AG20443 (cell line): ENCODE measurements around the gene MORC1.

ENCODE experiments used
- DNase-seq: peaks from one replicate; pipeline ENCODE4 v3.0.0; 2012; ENCODE audit warnings: low spot score, mixed read lengths

MORC1 gene

GRCh38 chr3:109033000-109033660 is 84.8 kb downstream of the MORC1 start:
- no peak for DNase-seq

- no peak for DNase-seq
Measured at GRCh38 chr3:109028753-109029152, 89.2 kb downstream of the MORC1 start.

DNA sequence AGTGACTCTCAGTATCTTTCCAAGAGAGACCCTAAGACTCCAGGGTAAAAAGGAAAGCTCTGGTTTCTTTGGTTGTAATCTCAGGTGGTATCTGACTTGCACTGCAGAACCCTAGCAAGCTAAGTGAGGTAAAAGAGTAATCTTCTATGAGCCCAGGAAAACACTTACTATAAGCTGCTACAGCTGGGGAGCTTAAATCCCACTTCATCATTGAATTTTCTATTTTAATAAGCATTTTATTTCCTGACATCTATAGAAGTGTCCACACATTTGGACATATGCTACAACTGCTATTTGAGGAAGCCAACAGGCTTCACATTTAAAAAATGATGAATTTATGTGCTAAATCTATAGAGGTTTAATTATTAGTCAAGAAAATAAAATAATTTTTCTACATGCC is 91.1 kb downstream of the MORC1 start:
- no peak for DNase-seq

DNA sequence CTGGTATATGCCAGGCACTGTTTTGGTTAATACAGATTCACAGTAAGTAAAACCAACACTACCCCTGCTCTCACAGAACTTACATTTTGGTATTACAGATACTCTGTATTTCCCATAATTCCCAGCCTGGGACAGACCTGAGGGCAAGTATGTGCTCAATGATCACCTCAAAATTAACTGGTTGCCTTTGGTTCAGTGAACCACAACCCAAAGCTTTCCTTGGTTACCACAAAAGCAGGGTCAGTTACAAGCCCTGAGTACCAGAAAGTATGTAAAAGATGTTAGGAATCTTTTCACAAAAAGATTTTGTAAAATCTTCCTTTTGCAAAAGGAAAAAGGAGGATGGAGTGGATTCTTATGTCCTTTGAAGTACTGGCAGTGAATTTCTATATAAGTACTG is 92.0 kb downstream of the MORC1 start:
- DNase-seq, result no peak

GRCh38 chr3:109023656-109024254 is 94.2 kb downstream of the MORC1 start:
- DNase-seq, result peak; percentile 36

GRCh38 chr3:109023167-109023566 is 94.8 kb downstream of the MORC1 start:
- no peak for DNase-seq

DNA sequence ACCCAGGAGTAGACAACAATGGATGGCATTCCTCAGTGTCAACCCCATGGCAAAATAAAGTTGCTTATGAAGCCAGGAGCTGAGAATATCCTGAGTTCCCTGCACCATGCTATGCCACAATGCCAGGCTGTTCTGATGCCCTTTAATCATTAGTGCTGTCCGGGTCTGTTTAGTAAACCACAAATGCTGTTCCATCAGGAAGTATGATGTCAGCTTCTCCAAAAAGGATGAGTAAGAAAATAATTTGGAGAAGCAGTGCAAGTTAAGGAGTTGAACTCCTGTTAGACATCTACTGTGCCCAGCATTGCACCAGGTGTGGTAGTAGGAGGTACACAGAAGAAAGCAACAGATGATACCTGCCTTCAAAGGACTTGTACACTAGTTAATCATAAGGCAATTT is 96.4 kb downstream of the MORC1 start:
- no peak for DNase-seq

GRCh38 chr3:109018828-109019227 is 99.1 kb downstream of the MORC1 start:
- DNase-seq, result peak; percentile 8

DNA sequence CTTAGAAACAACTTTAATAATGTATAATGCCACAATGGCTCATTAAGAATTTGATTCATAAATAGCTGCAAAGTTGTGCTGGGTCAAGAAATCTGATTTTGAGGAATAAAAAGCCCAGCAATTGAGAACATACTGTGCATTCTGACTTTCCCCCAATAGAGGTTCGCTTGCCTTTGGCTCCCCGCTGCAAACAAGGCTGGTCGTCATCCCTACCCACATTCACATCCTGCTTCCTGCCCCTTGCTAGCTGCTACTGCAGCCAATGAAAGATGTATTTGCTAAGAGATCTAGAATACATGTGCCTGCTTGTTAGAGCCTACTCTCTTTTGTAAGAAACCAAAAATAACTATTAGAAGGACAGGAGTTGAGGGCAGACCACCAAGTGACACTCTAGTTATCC is 112.5 kb downstream of the MORC1 start:
- DNase-seq, result no peak

DNA sequence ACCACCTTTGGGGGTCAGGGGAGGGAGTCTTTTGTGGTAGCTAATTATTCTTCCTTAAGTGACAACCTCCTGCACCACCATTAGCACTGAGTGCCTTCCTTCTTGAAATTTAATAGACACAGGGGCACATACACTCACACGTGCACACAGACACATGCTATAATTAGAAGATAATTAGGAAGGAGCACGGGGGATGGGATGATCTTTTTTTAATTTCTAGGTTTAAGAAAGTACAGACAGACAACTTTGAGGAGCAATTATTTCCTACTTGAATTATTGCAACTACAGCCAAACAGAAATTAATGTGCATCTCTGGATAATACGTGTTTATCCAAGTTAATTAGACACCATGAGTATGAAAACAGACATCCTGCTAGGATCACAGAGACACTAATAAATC is 119.5 kb downstream of the MORC1 start:
- DNase-seq, result no peak

DNA sequence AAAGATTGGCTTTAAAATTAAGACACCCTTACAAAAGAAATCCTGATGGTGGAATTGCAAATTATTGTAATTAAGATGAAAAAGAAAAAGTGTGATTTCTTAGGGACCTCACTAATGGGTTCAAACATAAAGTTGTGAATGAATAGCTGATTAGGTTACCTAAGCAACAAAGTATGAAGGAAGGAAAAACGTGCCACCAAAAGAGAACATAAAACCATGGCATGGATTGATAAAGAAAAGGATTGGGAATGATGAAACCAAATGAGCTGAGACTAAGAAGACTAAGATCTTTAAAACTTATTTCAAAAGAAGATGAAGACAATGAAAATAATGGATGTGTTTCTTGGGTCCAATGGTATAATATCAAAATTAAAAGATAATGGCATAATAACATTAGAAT is 132.1 kb downstream of the MORC1 start:
- DNase-seq, result no peak

GRCh38 chr3:108983051-108983450 is 134.9 kb downstream of the MORC1 start:
- no peak for DNase-seq

DNA sequence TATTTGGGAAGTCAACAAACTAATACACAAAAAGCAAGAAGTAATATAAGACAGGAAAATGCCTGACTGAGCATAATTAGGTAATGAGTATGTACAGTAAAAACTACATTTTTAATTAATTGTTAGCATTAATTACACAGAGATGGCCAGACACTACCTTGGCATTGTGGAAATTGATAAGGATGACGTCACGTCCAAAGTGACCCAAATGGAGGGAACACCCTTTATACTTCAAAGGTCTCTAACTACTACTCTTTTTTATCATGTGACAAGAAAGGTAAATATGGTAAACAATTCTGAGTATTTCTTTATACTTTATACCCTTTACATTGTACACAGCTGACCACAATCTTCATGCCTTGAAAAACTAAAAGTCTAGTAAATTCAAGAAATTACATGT is 141.9 kb downstream of the MORC1 start:
- DNase-seq, result no peak

- no peak for DNase-seq
Measured at GRCh38 chr3:108973019-108973418, 144.9 kb downstream of the MORC1 start.

GRCh38 chr3:108972482-108972881 is 145.5 kb downstream of the MORC1 start:
- DNase-seq, result no peak

DNA sequence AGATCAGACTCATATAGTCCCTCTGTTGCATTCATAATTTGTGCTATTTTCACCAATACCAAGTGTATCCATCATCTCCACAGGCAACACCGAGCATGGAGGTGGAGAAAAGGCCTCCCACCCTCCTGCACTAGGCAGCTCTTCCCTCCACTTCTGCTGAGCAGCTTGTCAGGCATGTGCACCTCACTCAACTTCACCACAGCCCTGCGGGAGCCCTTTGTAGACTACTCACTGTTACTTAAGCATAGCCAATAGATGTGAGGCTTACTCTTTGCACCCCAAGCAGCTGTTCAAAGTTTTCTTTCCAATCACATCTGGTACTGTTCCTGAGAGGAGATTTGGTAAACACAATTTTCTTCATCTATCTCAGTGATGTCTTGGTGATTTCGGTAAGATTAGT is 147.4 kb downstream of the MORC1 start:
- no peak for DNase-seq

GRCh38 chr3:108966773-108967172 is 151.2 kb downstream of the MORC1 start:
- DNase-seq, result no peak

- DNase-seq, result no peak
Measured at GRCh38 chr3:108959017-108959416, 158.9 kb downstream of the MORC1 start.

GRCh38 chr3:108953700-108954099 is 164.2 kb downstream of the MORC1 start, which contains the start of gene GUCA1C:
GUCA1C (minus strand) TSS chr3:108953879; CDS start chr3:108953762, 117 bp downstream.
- no peak for DNase-seq

DNA sequence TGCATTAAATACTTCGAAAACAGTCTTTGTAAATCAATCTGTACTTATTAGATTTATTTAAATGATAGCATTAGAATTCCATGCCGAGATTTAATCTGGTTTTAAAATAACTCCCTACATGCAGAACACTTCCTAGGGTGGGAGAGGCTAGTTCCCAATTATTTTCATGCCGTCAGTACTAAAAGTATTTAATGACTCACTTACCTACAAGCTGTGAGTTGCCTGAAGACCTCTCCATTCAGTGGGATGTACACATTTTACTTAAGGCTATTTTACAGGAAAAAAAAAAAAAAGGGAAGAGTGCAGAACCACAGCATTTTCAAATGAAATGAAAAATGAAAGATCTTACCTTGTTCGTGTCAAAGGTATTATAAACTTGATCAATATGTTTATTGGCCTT is 164.7 kb downstream of the MORC1 start:
- no peak for DNase-seq

GRCh38 chr3:108951820-108952501 is 166.0 kb downstream of the MORC1 start:
- no peak for DNase-seq

GRCh38 chr3:108947855-108948254 is 170.1 kb downstream of the MORC1 start:
- no peak for DNase-seq
